K562 (cell line): ENCODE results near the gene FTO. TPM values are rescaled to one million over a fixed set of nuclear protein-coding genes. Genes with fewer than 3 reads are reported as not detected.

ENCODE experiments used
- ATAC-seq: fragments of 200-7000 bp; cut with Tn5 transposase; 3 replicates; pipeline ENCODE4 v1.9.1; 2020; ENCODE audit warnings: moderate library complexity
- BruUV-seq: library from RNA; stranded (reverse); fragments of 400-500 nt; replicated peaks from 2 replicates; lab custom pipeline; 2021; lab: Mats Ljungman, UMichigan
- CTCF ChIA-PET: fragments of 300-600 bp; formaldehyde crosslinking; extraction: SDS; loops from one replicate; lab custom pipeline; 2021; ENCODE audit warnings: low intra/inter-chr PET ratio; lab: Yijun Ruan, JAX
- POLR2A ChIA-PET: fragments of 300-600, 350-650 bp; sonication (Branson Sonifier 250); formaldehyde crosslinking; extraction: SDS; loops from one replicate; lab custom pipeline; 2021; ENCODE audit warnings: antibody characterized with exemption, inconsistent platforms; lab: Yijun Ruan, JAX
- DNase-seq, 4 experiments: peaks; one replicate each; pipeline versions ENCODE4 v3.0.0 to v3.0.0-alpha.2; 2011 to 2018; ENCODE audit warnings: low spot score in 3 of 4, mixed read lengths in 3 of 4; ENCODE audit errors: extremely low read depth in 1 of 4
- FAIRE-seq: peaks from 2 replicates; lab custom pipeline; 2011; peaks lifted over from hg19 to GRCh38; lab: Jason Lieb, UNC
- H2AFZ ChIP-seq: 2 replicates; pipeline ENCODE4 v1.6.0; 2011; ENCODE audit warnings: low read depth, low read length, control low read depth, inconsistent platforms
- H3K27ac ChIP-seq: fragments of 200-600 bp; 3 replicates; pipeline ENCODE4 v1.8.0; 2011; ENCODE audit warnings: low read depth, mild to moderate bottlenecking, control low read depth, inconsistent platforms, low read length, moderate library complexity, mixed read lengths; ENCODE audit errors: extremely low read depth
- H3K27me3 ChIP-seq, 2 experiments: fragments of 300-600 bp in 1 of 2; 2 replicates in 1 of 2; 3 replicates in 1 of 2; pipeline versions ENCODE4 v1.6.0 to v1.8.0; 2011; ENCODE audit warnings: inconsistent platforms in 2 of 2, low read length in 2 of 2, mild to moderate bottlenecking in 1 of 2, mixed read lengths in 1 of 2, moderate library complexity in 1 of 2; ENCODE audit not compliant: control insufficient read depth in 2 of 2, insufficient read depth in 2 of 2
- H3K36me3 ChIP-seq: fragments of 300-600 bp; 3 replicates; pipeline ENCODE4 v1.8.0; 2011; ENCODE audit warnings: mild to moderate bottlenecking, low read length, inconsistent platforms; ENCODE audit not compliant: control insufficient read depth, insufficient read depth
- H3K4me1 ChIP-seq, 2 experiments: fragments of 200-600 bp in 1 of 2; replicated peaks in 1 of 2; 2 replicates in 1 of 2; 3 replicates in 1 of 2; pipeline versions ENCODE4 v1.5.1 to v1.8.0; 2011; ENCODE audit warnings: inconsistent platforms in 2 of 2, low read length in 2 of 2, mild to moderate bottlenecking in 1 of 2, mixed read lengths in 1 of 2, moderate library complexity in 1 of 2; ENCODE audit not compliant: control insufficient read depth in 2 of 2, insufficient read depth in 2 of 2
- H3K4me2 ChIP-seq: 2 replicates; pipeline ENCODE4 v1.6.1; 2011; ENCODE audit warnings: low read length, control low read depth, inconsistent platforms, mixed read lengths; ENCODE audit not compliant: insufficient read depth
- H3K4me3 ChIP-seq: fragments of 200-600 bp; sonication (generic), shearing (Covaris generic); 2 replicates; pipeline ENCODE4 v1.5.1; 2016; ENCODE audit warnings: control low read depth, inconsistent platforms
- H3K79me2 ChIP-seq: fragments of 200-600 bp; 3 replicates; pipeline ENCODE4 v1.8.0; 2011; ENCODE audit warnings: low read length, inconsistent platforms; ENCODE audit not compliant: control insufficient read depth, insufficient read depth
- H3K9ac ChIP-seq, 2 experiments: 2 replicates each; pipeline versions ENCODE4 v1.6.0 to v1.6.1; 2011; ENCODE audit warnings: low read depth in 2 of 2, low read length in 2 of 2, control low read depth in 1 of 2, inconsistent platforms in 1 of 2, mild to moderate bottlenecking in 1 of 2, mixed read lengths in 1 of 2; ENCODE audit not compliant: insufficient read depth in 1 of 2
- H3K9me1 ChIP-seq: one replicate; pipeline ENCODE4 v1.6.0; 2011; ENCODE audit warnings: inconsistent platforms, mild to moderate bottlenecking, low read length, moderate library complexity; ENCODE audit not compliant: control insufficient read depth, insufficient read depth
- H3K9me3 ChIP-seq: replicated peaks from 2 replicates; pipeline ENCODE4 v1.5.1; 2011; ENCODE audit warnings: low read depth, low read length, inconsistent platforms; ENCODE audit not compliant: control insufficient read depth, insufficient read depth
- H4K20me1 ChIP-seq: replicated peaks from 2 replicates; pipeline ENCODE4 v1.6.1; 2011; ENCODE audit warnings: low read length, inconsistent platforms, mixed read lengths; ENCODE audit not compliant: control insufficient read depth, insufficient read depth
- EP300 ChIP-seq: IDR thresholded peaks from 2 replicates; pipeline ENCODE4 v1.6.1; 2012; ENCODE audit warnings: low read length, improper control_type of control experiment
- SPI1 ChIP-seq: IDR thresholded peaks from 2 replicates; pipeline ENCODE4 v1.6.1; 2011; ENCODE audit warnings: low read depth, low read length, control low read depth, borderline replicate concordance
- WGBS: fragments of 100-300 bp; shearing (Covaris generic); methylation state at CpG from one replicate; pipeline ENCODE4 v1.1.6; 2016; ENCODE audit warnings: low coverage, mixed read lengths; ENCODE audit not compliant: insufficient coverage; ENCODE audit errors: missing lambda C conversion rate; 5-methylcytosine and 5-hydroxymethylcytosine counted together
- in situ Hi-C: fragments of 300-500 bp; cut with MboI; formaldehyde crosslinking; loops from 4 replicates; pipeline ENCODE4 v1.15.0; 2018; ENCODE audit warnings: inconsistent platforms, mixed read lengths
- intact Hi-C: fragments of 100-400 bp; cut with micrococcal nuclease; formaldehyde crosslinking; loops from 2 replicates; pipeline ENCODE4 v1.14.2; 2022
- polyA plus RNA-seq, 8 experiments: library from polyadenylated mRNA; depleted of rRNA in 4 of 8; stranded (reverse) in 5 of 8; unstranded in 3 of 8; fragments of >200 nt; fragmentation: Nextera tagmentation in 2 of 8; fragmentation: Illumina TruSeq in 1 of 8; extraction: Ambion mirVana in 2 of 8; extraction: Trizol in 1 of 8; gene quantifications; 2 replicates each; pipeline versions ENCODE4 v1.2.1 to v1.2.3, GENCODE V29; 2011 to 2014; ENCODE audit warnings: inconsistent platforms in 1 of 8, missing spikeins in 1 of 8
- total RNA-seq, 7 experiments: library from RNA; depleted of rRNA in 6 of 7; stranded (reverse); fragments of >200 nt in 6 of 7; fragmentation: Illumina TruSeq in 2 of 7; extraction: Trizol in 2 of 7; gene quantifications; 2 replicates each; pipeline versions ENCODE4 v1.2.1 to v1.2.3, GENCODE V29; 2011 to 2021; ENCODE audit warnings: low replicate concordance in 1 of 7
- TF ChIP-seq, protein P1 (sequence below): fragments of 250-450 bp; sonication (Bioruptor Pico); IDR thresholded peaks from 2 replicates; pipeline ENCODE4 v1.8.0; 2021; ENCODE audit warnings: moderate library complexity, mild to moderate bottlenecking, inconsistent platforms
- TF ChIP-seq, protein P2 (sequence below): fragments of 250-450 bp; sonication (Bioruptor Pico); IDR thresholded peaks from 2 replicates; pipeline ENCODE4 v1.4.0; 2020
- TF ChIP-seq, protein P3 (sequence below): fragments of 200-600 bp; sonication (generic); IDR thresholded peaks from one replicate; pipeline ENCODE4 v1.6.1; 2012; ENCODE audit warnings: mild to moderate bottlenecking, low read depth, low read length, inconsistent platforms
- TF ChIP-seq, protein P4 (sequence below): fragments of 450-650 bp; IDR thresholded peaks from 2 replicates; pipeline ENCODE4 v1.6.1; 2016; ENCODE audit warnings: missing biosample characterization, missing genetic modification characterization

FTO gene
- total and polyA plus RNA-seq, 9 of the 15 experiments (the other 6 are each of a cell fraction or from before 2014, with no cell fraction given), result 11.3 to 27.7 (median 25.5) TPM

DNA sequence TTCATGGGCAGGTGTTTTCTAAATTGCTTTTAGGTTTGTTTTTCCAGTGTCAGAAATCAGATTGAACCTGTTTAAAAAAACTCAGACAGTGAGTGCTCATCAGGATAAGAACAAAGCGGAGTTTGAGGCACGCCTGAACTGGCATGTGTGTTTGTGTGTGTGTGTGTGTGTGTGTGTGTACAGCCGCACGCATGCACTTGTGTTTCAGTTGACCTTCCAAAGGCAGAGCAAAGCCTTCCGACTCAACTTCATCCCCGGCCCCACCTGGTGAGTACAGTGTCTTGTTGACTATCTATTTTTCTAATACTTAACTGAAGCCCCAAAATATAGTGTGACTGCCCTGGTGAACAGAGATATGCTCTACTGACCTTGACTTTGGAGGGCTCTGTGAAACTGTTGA is 357.5 kb downstream of the FTO start:
- no peak overlapping the region for H3K4me2 ChIP-seq
- 31% methylated on average over 6 of the region's 6 CpGs for WGBS
- H4K20me1 ChIP-seq, result no peaks in the 10 kb centered on the region
- no peaks in the 10 kb centered on the region for H3K9me3 ChIP-seq
- H2AFZ ChIP-seq, result no peak overlapping the region
- in situ Hi-C loops (no loop called here), intact Hi-C loops (no loop called here)
- H3K9ac ChIP-seq, result no peak overlapping the region
- FAIRE-seq (no peak), DNase-seq (no peak), ATAC-seq (no peak)
- no peak overlapping the region for H3K4me3 ChIP-seq
- no peaks in the 10 kb centered on the region for H3K36me3 ChIP-seq
- H3K4me1 ChIP-seq, result no peaks in the 10 kb centered on the region
- ChIA-PET CTCF (no interaction called here), POLR2A (no interaction called here)
- H3K27ac ChIP-seq, result no peak overlapping the region
- no TSS peak for BruUV-seq
- no peaks in the 10 kb centered on the region for H3K9me1 ChIP-seq
- H3K27me3 ChIP-seq, result peaks cover 2% of the 10 kb centered on the region in 2 experiments; a peak in 2 of 5 replicates
- no peaks in the 10 kb centered on the region for H3K79me2 ChIP-seq
- TF ChIP-seq, protein P1, sequence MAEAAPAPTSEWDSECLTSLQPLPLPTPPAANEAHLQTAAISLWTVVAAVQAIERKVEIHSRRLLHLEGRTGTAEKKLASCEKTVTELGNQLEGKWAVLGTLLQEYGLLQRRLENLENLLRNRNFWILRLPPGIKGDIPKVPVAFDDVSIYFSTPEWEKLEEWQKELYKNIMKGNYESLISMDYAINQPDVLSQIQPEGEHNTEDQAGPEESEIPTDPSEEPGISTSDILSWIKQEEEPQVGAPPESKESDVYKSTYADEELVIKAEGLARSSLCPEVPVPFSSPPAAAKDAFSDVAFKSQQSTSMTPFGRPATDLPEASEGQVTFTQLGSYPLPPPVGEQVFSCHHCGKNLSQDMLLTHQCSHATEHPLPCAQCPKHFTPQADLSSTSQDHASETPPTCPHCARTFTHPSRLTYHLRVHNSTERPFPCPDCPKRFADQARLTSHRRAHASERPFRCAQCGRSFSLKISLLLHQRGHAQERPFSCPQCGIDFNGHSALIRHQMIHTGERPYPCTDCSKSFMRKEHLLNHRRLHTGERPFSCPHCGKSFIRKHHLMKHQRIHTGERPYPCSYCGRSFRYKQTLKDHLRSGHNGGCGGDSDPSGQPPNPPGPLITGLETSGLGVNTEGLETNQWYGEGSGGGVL (CRISPR knock-in tag), result no peak
- no peak for TF ChIP-seq EP300
- TF ChIP-seq, protein P2, sequence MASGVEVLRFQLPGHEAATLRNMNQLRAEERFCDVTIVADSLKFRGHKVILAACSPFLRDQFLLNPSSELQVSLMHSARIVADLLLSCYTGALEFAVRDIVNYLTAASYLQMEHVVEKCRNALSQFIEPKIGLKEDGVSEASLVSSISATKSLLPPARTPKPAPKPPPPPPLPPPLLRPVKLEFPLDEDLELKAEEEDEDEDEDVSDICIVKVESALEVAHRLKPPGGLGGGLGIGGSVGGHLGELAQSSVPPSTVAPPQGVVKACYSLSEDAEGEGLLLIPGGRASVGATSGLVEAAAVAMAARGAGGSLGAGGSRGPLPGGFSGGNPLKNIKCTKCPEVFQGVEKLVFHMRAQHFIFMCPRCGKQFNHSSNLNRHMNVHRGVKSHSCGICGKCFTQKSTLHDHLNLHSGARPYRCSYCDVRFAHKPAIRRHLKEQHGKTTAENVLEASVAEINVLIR (CRISPR knock-in tag), result no peak
- TF ChIP-seq SPI1, result no peak
- TF ChIP-seq, protein P3, sequence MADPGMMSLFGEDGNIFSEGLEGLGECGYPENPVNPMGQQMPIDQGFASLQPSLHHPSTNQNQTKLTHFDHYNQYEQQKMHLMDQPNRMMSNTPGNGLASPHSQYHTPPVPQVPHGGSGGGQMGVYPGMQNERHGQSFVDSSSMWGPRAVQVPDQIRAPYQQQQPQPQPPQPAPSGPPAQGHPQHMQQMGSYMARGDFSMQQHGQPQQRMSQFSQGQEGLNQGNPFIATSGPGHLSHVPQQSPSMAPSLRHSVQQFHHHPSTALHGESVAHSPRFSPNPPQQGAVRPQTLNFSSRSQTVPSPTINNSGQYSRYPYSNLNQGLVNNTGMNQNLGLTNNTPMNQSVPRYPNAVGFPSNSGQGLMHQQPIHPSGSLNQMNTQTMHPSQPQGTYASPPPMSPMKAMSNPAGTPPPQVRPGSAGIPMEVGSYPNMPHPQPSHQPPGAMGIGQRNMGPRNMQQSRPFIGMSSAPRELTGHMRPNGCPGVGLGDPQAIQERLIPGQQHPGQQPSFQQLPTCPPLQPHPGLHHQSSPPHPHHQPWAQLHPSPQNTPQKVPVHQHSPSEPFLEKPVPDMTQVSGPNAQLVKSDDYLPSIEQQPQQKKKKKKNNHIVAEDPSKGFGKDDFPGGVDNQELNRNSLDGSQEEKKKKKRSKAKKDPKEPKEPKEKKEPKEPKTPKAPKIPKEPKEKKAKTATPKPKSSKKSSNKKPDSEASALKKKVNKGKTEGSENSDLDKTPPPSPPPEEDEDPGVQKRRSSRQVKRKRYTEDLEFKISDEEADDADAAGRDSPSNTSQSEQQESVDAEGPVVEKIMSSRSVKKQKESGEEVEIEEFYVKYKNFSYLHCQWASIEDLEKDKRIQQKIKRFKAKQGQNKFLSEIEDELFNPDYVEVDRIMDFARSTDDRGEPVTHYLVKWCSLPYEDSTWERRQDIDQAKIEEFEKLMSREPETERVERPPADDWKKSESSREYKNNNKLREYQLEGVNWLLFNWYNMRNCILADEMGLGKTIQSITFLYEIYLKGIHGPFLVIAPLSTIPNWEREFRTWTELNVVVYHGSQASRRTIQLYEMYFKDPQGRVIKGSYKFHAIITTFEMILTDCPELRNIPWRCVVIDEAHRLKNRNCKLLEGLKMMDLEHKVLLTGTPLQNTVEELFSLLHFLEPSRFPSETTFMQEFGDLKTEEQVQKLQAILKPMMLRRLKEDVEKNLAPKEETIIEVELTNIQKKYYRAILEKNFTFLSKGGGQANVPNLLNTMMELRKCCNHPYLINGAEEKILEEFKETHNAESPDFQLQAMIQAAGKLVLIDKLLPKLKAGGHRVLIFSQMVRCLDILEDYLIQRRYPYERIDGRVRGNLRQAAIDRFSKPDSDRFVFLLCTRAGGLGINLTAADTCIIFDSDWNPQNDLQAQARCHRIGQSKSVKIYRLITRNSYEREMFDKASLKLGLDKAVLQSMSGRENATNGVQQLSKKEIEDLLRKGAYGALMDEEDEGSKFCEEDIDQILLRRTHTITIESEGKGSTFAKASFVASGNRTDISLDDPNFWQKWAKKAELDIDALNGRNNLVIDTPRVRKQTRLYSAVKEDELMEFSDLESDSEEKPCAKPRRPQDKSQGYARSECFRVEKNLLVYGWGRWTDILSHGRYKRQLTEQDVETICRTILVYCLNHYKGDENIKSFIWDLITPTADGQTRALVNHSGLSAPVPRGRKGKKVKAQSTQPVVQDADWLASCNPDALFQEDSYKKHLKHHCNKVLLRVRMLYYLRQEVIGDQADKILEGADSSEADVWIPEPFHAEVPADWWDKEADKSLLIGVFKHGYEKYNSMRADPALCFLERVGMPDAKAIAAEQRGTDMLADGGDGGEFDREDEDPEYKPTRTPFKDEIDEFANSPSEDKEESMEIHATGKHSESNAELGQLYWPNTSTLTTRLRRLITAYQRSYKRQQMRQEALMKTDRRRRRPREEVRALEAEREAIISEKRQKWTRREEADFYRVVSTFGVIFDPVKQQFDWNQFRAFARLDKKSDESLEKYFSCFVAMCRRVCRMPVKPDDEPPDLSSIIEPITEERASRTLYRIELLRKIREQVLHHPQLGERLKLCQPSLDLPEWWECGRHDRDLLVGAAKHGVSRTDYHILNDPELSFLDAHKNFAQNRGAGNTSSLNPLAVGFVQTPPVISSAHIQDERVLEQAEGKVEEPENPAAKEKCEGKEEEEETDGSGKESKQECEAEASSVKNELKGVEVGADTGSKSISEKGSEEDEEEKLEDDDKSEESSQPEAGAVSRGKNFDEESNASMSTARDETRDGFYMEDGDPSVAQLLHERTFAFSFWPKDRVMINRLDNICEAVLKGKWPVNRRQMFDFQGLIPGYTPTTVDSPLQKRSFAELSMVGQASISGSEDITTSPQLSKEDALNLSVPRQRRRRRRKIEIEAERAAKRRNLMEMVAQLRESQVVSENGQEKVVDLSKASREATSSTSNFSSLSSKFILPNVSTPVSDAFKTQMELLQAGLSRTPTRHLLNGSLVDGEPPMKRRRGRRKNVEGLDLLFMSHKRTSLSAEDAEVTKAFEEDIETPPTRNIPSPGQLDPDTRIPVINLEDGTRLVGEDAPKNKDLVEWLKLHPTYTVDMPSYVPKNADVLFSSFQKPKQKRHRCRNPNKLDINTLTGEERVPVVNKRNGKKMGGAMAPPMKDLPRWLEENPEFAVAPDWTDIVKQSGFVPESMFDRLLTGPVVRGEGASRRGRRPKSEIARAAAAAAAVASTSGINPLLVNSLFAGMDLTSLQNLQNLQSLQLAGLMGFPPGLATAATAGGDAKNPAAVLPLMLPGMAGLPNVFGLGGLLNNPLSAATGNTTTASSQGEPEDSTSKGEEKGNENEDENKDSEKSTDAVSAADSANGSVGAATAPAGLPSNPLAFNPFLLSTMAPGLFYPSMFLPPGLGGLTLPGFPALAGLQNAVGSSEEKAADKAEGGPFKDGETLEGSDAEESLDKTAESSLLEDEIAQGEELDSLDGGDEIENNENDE, result no peak
- TF ChIP-seq, protein P4, sequence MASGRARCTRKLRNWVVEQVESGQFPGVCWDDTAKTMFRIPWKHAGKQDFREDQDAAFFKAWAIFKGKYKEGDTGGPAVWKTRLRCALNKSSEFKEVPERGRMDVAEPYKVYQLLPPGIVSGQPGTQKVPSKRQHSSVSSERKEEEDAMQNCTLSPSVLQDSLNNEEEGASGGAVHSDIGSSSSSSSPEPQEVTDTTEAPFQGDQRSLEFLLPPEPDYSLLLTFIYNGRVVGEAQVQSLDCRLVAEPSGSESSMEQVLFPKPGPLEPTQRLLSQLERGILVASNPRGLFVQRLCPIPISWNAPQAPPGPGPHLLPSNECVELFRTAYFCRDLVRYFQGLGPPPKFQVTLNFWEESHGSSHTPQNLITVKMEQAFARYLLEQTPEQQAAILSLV, result no peak
